HG03025 (cell line): ENCODE data around the gene SMARCA1.
"Not testable (repeated sequence)": the region's sequence is repeated elsewhere in the genome, so short reads cannot be mapped to it uniquely, and the experiment has no call there.

Experiments used
- ATAC-seq: cut with Tn5 transposase; IDR thresholded peaks from one replicate; pipeline ENCODE4 v1.9.1; 2021; ENCODE audit warnings: mild to moderate bottlenecking, moderate library complexity; ENCODE audit not compliant: unreplicated experiment, low FRiP score

Gene SMARCA1, protein sequence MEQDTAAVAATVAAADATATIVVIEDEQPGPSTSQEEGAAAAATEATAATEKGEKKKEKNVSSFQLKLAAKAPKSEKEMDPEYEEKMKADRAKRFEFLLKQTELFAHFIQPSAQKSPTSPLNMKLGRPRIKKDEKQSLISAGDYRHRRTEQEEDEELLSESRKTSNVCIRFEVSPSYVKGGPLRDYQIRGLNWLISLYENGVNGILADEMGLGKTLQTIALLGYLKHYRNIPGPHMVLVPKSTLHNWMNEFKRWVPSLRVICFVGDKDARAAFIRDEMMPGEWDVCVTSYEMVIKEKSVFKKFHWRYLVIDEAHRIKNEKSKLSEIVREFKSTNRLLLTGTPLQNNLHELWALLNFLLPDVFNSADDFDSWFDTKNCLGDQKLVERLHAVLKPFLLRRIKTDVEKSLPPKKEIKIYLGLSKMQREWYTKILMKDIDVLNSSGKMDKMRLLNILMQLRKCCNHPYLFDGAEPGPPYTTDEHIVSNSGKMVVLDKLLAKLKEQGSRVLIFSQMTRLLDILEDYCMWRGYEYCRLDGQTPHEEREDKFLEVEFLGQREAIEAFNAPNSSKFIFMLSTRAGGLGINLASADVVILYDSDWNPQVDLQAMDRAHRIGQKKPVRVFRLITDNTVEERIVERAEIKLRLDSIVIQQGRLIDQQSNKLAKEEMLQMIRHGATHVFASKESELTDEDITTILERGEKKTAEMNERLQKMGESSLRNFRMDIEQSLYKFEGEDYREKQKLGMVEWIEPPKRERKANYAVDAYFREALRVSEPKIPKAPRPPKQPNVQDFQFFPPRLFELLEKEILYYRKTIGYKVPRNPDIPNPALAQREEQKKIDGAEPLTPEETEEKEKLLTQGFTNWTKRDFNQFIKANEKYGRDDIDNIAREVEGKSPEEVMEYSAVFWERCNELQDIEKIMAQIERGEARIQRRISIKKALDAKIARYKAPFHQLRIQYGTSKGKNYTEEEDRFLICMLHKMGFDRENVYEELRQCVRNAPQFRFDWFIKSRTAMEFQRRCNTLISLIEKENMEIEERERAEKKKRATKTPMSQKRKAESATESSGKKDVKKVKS

DNA sequence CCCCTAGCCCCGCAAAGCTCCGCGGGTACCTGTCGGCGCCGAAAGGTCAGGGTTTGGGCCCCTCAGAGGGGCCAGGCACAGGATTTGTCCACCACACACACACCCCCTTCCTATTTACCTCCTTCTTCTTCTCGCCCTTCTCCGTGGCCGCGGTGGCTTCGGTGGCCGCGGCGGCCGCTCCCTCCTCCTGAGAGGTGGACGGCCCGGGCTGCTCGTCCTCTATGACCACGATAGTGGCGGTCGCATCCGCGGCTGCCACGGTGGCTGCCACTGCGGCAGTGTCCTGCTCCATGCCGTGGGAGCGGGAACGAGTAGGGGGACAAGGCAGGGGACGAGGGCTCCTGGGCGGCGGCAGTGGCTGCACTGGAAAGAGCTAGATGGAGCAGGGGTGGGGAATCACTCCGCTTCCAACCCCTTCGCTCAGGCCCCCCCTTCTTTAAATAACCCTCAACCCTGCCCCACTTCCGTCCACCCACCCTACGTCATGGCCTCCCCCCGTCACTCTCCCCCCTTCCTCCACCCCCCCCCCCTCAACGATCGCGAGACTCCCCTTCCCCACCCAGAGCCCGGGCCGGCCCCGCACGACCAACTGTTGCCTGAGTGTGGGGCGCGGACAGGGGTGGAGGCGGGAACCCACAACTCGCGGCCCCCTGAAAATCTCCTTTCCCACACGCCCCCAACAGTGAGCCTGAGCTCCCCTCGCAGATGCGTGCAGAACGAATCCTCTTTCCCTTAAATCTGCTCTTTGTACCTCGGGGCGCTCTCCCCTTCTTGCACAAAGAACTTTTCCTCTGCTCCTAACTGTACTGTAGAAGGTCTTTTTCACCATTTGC, at the start of gene SMARCA1:
Gene SMARCA1 (minus strand): TSS at position 412 of the 833 bp plus-strand sequence. CDS start 120 bp downstream, at position 292.
- no peak for ATAC-seq

DNA sequence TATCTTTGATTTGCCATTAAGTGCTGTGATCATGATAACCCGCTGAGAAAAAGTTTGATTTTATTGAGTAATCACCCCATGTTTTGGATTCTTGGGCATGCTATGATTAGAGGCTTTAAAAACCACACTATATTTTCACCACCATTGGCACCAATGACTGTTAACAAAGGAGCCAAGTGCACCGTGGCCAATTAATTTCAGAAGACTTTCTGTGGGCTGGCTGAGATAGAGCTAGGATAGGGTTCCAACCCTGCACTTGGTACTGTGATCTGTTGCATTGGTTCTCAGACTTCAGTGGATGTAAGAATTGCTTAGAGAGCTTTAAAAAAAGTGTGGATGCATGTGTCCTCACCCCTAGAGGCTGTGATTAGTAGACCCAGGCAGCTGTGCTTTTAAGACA, 49.1 kb upstream of the SMARCA1 start:
- no peak for ATAC-seq

DNA sequence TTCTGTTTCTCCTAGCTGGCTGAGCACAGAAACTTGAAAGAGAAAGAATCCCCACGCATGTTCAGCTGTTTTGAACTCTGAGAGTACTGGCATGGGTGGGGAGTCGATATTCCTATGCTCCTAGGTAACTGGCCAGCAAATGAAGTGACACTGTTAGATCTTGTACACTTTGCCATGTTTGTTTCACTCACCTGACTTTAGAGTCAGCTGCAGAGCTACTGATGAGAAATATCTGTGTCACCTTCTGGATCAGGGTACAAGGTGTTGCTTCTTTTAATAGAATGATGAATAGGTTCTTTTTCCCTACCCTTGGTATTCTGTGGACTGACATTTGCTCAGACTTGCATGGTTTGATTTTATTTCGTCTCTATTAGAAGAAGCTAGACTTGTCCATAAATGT, 45.1 kb upstream of the SMARCA1 start:
- no peak for ATAC-seq

DNA sequence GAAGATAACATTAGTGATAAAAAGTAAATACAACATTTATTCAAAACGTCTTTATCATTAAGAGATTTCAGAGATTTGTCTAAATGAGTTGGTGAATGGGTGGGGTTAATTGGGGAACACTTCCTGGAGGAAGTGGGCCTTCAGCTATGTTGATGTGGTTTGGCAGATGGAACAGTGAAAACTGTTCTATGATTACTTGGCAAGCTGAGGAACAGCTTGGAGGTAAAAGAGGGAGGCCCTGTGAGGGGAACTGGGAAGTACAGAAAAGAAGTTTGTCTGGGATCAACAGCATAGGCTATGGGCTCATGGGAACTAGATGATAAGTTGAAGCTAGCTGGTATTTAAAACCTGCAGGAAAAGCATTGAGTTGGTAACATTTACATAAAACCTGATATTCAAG, 42.8 kb upstream of the SMARCA1 start:
- ATAC-seq, result no peak

DNA sequence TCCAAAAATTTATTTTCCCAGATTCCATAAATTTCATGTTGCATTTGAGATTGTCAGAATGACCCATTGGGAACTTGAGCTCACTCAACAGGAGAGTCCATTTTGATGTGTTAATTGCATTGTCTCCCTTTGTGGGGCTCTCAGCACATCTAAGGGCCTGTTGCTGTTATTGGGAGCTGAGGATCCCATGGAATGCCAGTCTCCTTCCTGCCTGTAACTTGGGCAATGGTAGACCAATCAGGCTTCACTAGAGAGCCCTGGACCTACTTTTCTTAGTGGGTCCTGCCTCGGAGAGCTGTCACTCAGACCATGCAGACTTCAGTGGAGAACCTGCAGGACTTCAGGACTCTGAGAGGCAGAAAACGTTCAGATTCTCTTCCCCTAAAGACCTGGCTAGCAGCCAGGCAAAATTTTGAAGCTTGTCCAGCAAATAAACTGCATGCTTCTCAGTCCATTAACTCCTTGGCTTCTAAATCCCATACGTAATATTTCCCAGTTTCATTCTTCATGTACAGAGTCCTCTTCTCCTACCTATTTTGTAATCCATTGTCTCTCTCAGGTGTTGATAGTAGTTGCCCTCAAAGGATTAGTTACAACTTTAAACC, 41.9 kb upstream of the SMARCA1 start:
- ATAC-seq, result no peak

DNA sequence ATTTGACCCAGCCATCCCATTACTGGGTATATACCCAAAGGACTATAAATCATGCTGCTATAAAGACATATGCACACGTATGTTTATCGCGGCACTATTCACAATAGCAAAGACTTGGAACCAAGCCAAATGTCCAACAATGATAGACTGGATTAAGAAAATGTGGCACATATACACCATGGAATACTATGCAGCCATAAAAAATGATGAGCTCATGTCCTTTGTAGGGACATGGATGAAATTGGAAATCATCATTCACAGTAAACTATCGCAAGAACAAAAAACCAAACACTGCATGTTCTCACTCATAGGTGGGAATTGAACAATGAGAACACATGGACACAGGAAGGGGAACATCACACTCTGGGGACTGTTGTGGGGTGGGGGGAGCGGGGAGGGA, 41.1 kb upstream of the SMARCA1 start:
- not testable (repeated sequence) for ATAC-seq

DNA sequence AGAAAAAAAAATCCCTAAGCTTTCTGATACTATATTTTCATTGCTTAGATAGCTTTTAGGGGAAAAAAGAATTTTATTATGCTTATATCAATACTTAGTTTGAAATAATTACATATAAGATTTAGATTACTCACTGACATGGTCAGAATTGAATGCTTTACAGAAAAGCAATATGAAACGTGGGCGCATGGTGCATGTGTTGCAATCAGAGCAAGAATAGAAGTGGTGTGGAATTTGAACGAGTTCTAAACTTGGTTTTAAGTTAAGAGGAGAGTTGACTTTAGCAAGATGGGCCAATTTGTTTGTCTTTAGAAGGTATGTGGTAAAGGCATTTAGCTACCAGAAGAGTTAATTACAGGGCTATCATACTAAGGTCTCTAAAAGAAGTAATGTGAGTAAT, 38.2 kb upstream of the SMARCA1 start:
- no peak for ATAC-seq

DNA sequence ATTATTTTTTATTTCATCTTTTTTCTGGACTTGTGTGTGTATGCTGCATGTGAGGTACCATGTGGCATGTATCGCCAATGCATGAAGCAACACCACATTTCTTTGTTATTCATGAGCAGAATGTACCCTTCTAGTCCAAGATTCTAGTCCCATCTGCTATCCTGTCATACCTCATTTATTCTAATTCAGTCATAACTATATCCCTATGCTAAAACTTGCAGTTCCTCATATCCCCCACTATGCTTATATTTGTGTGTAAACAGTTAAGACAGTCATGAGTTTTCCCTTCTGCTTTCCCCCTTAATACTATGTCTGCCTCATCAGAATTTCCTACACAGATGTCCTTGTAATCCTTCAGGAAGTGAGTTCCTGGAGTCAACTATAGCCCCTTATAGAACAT, 36.5 kb upstream of the SMARCA1 start:
- ATAC-seq, result no peak

DNA sequence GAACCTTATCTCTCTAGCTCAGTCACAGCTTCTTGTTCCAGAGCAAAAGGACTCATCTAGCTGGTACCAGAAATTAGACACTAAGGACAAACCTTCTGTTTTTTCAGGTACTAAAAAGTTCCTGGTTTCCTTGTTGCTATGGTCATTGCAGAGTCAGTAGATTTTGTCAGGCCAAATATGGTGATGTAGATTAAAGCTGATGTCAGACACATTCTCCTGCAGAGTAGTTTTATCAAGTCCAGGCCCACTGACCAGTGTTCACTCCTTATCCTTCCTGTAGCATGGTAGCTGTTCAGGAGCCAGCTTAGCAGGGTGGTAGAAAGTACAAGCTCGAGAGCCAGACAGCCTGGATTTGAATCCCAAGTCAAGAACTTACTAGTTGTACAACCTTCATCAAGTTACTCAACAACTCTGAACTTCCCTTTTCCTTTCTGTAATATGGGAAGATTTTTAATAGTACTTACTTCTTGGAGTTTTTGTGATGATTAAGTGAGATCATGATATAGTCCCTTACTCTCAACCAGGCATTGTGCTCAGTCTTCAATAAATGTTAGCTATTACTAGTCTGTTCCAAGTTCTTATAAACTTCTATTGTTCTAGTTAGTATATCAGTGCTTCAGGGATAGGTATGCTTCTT, 34.7 kb upstream of the SMARCA1 start:
- ATAC-seq, result no peak

DNA sequence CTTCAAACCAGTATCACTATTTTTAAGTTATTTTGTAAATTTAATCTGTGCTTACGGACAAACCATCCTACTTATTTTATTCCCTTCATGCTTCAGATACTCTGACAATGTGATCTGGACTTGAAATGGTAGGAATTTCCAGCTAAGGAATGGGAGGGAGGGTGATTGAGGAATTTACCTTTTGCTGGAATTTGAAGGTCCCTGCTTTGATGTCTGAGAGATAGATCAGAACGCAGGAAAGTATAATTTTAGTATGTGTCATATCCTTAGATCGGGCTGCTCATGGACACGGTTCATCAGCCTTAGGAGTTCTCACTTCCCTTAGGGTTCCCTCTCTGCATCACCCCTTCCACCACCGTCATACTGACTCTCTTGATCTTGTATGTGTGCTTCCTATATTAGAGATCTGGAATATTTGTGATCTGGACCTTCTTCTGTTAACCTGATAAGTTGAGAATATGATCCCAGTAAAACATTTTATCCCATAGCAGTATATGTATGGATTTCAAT, 33.6 kb upstream of the SMARCA1 start:
- ATAC-seq, result no peak

DNA sequence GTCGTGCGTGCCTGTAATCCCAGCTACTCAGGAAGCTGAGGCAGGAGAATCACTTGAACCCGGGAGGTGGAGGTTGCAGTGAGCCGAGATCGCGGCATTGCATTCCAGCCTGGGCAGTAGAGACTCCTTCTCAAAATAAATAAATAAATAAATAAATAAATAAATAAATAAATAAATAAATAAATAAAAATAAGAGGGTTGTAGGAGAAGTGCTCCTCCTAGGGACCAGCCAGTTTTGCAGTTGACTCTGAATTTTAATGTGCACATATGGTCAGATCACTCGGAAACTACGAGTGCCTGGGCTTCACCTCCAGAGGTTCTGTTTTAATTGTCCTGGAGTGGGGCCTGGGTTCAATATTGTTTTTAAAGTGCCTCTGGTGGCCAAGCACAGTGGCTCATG, 31.5 kb upstream of the SMARCA1 start:
- not testable (repeated sequence) for ATAC-seq

DNA sequence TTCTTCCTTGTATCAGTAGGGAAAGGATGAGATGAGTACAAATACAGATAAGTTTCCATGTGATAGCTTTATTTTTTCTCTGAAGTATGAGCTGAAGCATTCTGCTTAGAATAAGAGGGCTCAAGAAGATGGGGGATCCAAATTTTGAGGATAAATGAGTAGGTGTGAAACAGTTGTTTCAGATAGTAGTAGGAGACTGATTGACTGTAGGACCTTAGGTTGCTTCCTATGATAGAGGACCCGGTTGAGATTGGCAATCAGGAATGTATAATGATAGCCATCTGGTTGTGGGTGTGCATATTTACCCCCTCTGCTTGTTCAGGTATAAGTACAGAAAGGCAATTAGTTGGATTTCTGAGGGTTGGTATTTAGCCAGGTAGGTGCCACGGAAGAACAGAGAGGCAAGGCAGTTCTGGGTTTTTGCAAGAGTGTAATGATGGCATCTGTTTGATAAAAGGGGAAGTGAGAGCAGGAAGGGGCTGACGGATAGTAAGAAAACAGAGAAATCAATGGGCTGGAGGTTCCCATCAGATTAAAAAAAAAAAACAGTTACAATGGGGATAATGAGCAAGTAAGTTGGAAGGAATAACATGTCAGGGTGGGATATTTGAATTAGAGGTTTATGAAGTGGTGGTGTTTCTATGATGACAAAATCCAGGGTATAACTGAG, 30.5 kb upstream of the SMARCA1 start:
- peak; percentile 94 for ATAC-seq

DNA sequence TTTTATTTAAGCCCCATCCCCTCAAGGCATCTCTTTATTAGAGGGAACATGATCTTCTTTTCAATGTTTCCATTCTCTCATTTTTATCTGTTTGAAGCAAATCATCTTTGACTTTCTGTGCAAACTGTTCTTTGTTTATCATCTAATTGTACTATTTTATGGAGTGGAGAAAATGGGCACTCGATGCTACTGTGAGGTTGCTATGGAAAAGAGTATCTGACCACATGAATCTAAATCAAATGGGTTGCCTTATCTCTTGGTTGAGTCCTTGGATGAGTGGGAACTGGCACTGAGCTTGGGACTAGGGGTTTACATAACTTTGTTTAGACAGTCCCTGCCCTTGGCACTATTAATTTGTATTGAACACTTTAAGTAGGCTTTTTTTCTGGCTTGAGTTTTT, 25.8 kb upstream of the SMARCA1 start:
- ATAC-seq, result no peak

DNA sequence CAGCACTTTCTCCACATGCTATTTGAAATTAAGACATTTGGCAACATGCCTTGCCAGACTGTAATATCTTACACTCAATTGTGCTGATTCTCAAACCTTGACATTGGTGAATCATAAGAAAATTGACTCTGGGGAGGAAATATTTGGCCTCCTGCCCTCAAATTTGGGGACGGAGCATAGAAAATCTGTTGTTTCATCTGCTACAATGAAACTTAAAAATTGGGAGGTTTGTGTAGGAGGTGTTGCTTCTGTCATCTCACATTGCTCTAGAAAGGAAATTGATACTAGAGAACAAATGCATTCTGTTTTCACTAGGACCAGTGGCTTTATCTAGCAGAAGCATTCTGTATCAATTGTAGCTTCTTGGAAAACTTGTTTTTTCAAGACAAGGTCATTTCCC, 22.1 kb upstream of the SMARCA1 start:
- no peak for ATAC-seq

DNA sequence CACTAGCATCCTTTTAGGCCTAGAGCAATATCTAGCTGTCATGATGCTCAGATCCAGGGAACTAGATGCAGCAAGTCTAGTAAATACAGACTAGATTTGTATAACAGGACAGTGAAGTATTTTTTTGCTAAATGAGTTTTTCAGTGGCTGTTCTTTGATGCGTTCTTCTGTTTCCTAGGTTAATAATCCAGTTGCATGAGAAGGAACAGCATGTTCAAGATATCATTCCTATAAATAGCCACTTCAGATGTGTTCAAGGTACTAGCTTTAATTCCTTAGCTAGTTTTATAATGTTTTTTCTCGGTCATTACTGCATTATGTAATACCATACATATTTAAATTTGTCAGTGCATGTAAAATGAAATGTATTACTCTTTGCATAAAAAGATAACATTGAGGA, 21.5 kb upstream of the SMARCA1 start:
- no peak for ATAC-seq

DNA sequence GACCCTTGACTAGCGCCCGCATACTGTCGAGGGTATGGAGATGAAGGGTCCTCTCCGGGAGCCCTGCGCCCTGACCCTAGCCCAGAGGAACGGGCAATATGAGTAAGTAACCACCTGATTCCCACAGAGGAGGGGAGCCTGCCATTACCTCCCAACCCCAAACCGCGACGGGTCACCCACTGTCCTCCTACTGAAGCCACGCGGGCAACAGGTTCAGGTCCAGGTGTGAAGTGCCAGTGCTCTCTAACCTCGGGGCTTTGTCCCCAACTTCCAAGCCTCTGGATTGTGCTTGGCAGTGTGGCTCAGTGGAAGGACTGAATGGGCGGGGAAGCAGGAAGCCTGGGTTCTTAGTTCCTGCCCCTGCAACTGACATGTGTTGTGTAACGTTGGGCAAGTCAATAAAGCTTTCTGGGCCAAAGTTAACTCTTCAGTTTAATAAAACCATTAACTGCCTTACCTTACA, 17.5 kb upstream of the SMARCA1 start:
- ATAC-seq, result peak; percentile 31

DNA sequence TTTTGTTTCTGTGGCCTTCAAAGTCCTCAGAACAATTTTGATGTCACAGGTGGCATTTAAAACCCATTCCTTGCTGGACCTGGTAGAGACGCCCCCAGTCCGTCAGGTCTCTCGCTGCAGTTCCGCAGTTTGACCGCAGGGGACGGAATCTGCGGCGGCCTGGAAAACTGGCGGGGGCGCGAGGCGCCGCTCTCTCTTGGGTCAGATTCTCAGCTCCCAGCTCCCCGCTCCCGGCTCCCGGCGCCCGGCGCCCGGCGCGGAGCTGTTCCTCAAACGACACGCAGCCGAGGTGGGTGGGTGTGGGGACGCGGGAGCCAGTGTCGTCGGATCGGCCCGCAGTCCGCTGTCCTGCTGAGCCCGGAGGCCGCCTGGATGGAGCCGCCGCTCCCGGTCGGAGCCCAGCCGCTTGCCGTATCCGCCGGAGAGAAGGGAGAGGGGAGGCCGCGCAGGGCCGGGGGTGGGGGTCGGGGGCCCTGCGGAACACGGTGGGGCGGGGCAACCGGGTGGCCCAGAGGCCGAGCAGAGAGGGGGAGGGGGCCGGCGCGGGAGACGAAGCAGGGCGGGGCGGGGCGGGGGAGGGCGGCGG, 16.9 kb upstream of the SMARCA1 start, which contains the start of gene OCRL:
Gene OCRL (plus strand): TSS at position 192 of the 586 bp plus-strand sequence. CDS start 181 bp downstream, at position 373.
- ATAC-seq, result peak; percentile 98
